Measurements from ENCODE around the gene MAP1LC3B2. TPM values are rescaled to one million over a fixed set of nuclear protein-coding genes. Genes with fewer than 3 reads are reported as not detected.

Gene MAP1LC3B2
- total RNA-seq, 1 experiment from 2014 or later: 1.5 TPM

DNA sequence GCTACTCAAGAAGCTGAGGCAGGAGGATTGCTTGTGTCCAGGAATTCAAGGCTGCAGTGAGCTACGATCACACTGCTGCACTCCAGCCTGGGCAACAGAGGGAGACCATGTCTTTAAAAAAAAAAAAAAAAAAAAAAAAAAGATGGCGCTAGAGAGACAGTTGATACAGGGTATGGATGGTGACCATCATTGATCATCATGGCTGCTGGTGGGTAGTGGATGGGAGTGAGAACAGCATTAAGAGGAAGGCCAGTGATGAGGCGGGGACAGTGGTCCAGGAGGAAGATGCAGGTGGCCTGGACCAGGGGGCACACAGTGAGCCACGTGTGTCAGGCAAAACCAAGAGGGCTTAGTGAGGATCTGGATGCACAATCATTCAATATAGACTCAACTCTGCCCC, 26.8 kb upstream of the MAP1LC3B2 start:
- WGBS (ENCODE audit: extremely low coverage, insufficient read length, low lambda C conversion rate): no CpG with 5 or more reads among the region's 4 CpGs

More for the DNA sequence above, 26.8 kb upstream of the MAP1LC3B2 start:
- Histone ChIP-seq H2BK15ac (ENCODE audit: low read depth, low read length) (no peak overlapping the region), H2BK12ac (ENCODE audit: insufficient read length, low read depth, low read length) (no peak overlapping the region), H3K18ac (ENCODE audit: insufficient read length, low read depth, low read length) (no peak overlapping the region), H3K4me2 (ENCODE audit: insufficient read depth, insufficient read length, low read length) (peak overlapping the region; percentile 69), H3K56ac (ENCODE audit: insufficient read length, low read depth, low read length) (no peak overlapping the region), H3K79me1 (ENCODE audit: insufficient read depth, low read depth, low read length, poor library complexity, severe bottlenecking) (no peaks in the 10 kb centered on the region), H3K23ac (ENCODE audit: insufficient read length, low read depth, low read length) (no peak overlapping the region), H3K9me3 (ENCODE audit: control insufficient read depth, low read depth, low read length) (no peaks in the 10 kb centered on the region), H3K27me3 (ENCODE audit: insufficient read depth, low read length) (no peaks in the 10 kb centered on the region), H2AK5ac (ENCODE audit: insufficient read length, low read length) (no peak overlapping the region), H4K91ac (ENCODE audit: insufficient read length, low read depth, low read length) (no peak overlapping the region), H3K9ac (ENCODE audit: extremely low read depth, insufficient read length, low read length) (no peak overlapping the region), H3K4me1 (ENCODE audit: insufficient read depth, low read length) (peaks cover 2% of the 10 kb centered on the region; the same call in 1 of the 2 replicates), H2BK120ac (ENCODE audit: low read depth, low read length, poor library complexity, severe bottlenecking) (no peak overlapping the region), H4K8ac (replicated peaks; ENCODE audit: insufficient read length, low read depth, low read length) (no peak overlapping the region), H3T11ph (ENCODE audit: low read length) (no peak overlapping the region), H3K23me2 (ENCODE audit: insufficient read length, low read depth, low read length, poor library complexity, severe bottlenecking) (peaks cover 13% of the 10 kb centered on the region), H2AFZ (ENCODE audit: low read length) (no peak overlapping the region), H4K20me1 (ENCODE audit: control insufficient read depth, insufficient read depth, insufficient read length) (no peaks in the 10 kb centered on the region), H2BK20ac (ENCODE audit: low read depth, low read length, poor library complexity, severe bottlenecking) (no peak overlapping the region), H4K5ac (ENCODE audit: insufficient read length, low read depth, low read length) (no peak overlapping the region), H3K27ac (ENCODE audit: insufficient read length, low read depth, low read length) (no peak overlapping the region), H3K79me2 (ENCODE audit: insufficient read depth, low read length) (no peaks in the 10 kb centered on the region), H3K4ac (ENCODE audit: low read depth, low read length) (no peak overlapping the region), H2BK5ac (ENCODE audit: insufficient read length, low read length) (no peak overlapping the region), H3K14ac (ENCODE audit: insufficient read depth, low read length) (no peak overlapping the region)
- Mint-ChIP-seq H3K36me3 (ENCODE audit: insufficient read depth in 1 of 3, low read depth in 3 of 3) (peaks cover 0 to 6% (median 0%) of the 10 kb centered on the region in 3 experiments; a peak in 2 of 7 replicates), H3K4me1 (peaks cover 29 to 41% of the 10 kb centered on the region in 2 experiments), H3K27me3 (ENCODE audit: low read depth) (peaks cover 15% of the 10 kb centered on the region), H3K9me3 (no peaks in the 10 kb centered on the region), H3K4me3 (peak overlapping the region in 1 of 2 experiments; percentile 90; a peak in 3 of 5 replicates), H3K27ac (no peak overlapping the region)
- TF ChIP-seq, protein P1, sequence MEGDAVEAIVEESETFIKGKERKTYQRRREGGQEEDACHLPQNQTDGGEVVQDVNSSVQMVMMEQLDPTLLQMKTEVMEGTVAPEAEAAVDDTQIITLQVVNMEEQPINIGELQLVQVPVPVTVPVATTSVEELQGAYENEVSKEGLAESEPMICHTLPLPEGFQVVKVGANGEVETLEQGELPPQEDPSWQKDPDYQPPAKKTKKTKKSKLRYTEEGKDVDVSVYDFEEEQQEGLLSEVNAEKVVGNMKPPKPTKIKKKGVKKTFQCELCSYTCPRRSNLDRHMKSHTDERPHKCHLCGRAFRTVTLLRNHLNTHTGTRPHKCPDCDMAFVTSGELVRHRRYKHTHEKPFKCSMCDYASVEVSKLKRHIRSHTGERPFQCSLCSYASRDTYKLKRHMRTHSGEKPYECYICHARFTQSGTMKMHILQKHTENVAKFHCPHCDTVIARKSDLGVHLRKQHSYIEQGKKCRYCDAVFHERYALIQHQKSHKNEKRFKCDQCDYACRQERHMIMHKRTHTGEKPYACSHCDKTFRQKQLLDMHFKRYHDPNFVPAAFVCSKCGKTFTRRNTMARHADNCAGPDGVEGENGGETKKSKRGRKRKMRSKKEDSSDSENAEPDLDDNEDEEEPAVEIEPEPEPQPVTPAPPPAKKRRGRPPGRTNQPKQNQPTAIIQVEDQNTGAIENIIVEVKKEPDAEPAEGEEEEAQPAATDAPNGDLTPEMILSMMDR (conservative IDR thresholded peaks at IDR 0.05): no peak
- DNase-seq: no peak
